ENCODE data around the gene TFAP2C. TPM values are rescaled to one million over a fixed set of nuclear protein-coding genes. Genes with fewer than 3 reads are reported as not detected.

Gene TFAP2C
- total RNA-seq, 1 experiment from 2014 or later, result 2.8 TPM

DNA sequence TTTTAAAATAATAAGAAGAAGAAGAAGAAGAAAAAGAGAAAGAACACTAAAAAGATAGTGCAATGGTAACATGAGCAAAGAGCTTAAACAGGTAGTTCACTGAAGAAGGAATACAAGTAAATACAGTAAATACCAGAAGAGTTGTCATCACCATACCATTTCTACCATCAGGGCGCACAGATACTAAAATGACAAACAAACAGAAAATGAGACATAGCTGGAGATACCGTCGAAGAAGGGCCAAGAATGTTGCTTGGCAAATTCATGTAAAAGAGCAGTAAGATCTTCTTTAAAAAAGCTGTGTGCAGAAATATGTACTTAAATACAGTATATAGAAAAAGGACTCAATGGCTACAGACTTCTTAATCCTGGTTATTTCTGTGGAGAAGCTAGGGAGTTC, 20.7 kb upstream of the TFAP2C start:
- Histone ChIP-seq H3K27ac (ENCODE audit: low read length) (no peak overlapping the region), H3K36me3 (ENCODE audit: control insufficient read depth, insufficient read depth, low read length) (no peaks in the 10 kb centered on the region), H3K9me3 (ENCODE audit: control insufficient read depth, insufficient read depth, low read depth, low read length) (no peaks in the 10 kb centered on the region), H3K4me3 (ENCODE audit: low read depth in 2 of 2, low read length in 2 of 2) (no peak overlapping the region), H3K4me1 (ENCODE audit: control insufficient read depth, insufficient read depth, low read length) (no peaks in the 10 kb centered on the region), H3K27me3 (ENCODE audit: control insufficient read depth, insufficient read depth, low read length) (no peaks in the 10 kb centered on the region)
- in situ Hi-C loops (cut with HindIII; ENCODE audit: low pct_unique_long_range_greater_than_20kb, low sequenced_read_pairs) (no loop called here), intact Hi-C loops (cut with micrococcal nuclease; ENCODE audit: unreplicated experiment) (no loop called here)
- CTCF ChIA-PET, result no interaction called here
- TF ChIP-seq, protein P1, sequence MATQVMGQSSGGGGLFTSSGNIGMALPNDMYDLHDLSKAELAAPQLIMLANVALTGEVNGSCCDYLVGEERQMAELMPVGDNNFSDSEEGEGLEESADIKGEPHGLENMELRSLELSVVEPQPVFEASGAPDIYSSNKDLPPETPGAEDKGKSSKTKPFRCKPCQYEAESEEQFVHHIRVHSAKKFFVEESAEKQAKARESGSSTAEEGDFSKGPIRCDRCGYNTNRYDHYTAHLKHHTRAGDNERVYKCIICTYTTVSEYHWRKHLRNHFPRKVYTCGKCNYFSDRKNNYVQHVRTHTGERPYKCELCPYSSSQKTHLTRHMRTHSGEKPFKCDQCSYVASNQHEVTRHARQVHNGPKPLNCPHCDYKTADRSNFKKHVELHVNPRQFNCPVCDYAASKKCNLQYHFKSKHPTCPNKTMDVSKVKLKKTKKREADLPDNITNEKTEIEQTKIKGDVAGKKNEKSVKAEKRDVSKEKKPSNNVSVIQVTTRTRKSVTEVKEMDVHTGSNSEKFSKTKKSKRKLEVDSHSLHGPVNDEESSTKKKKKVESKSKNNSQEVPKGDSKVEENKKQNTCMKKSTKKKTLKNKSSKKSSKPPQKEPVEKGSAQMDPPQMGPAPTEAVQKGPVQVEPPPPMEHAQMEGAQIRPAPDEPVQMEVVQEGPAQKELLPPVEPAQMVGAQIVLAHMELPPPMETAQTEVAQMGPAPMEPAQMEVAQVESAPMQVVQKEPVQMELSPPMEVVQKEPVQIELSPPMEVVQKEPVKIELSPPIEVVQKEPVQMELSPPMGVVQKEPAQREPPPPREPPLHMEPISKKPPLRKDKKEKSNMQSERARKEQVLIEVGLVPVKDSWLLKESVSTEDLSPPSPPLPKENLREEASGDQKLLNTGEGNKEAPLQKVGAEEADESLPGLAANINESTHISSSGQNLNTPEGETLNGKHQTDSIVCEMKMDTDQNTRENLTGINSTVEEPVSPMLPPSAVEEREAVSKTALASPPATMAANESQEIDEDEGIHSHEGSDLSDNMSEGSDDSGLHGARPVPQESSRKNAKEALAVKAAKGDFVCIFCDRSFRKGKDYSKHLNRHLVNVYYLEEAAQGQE (IDR thresholded peaks at IDR 0.05; ENCODE audit: insufficient read depth in 1 of 2, low read depth in 2 of 2, low read length in 1 of 2), result no peak
- TF ChIP-seq CTCF (IDR thresholded peaks at IDR 0.05) (no peak), SIN3A (IDR thresholded peaks at IDR 0.05; ENCODE audit: borderline replicate concordance, insufficient read depth, low read depth, low read length) (no peak), POLR2AphosphoS5 (IDR thresholded peaks at IDR 0.05; ENCODE audit: low read depth, low read length) (no peak)
- no peak for ATAC-seq
- BruUV-seq (replicated peaks), result no TSS peak
- no peak for DNase-seq (ENCODE audit: low read depth, low spot score)
- POLR2A ChIA-PET, result no interaction called here

- ATAC-seq, result no peak
- Histone ChIP-seq H3K9me3 (ENCODE audit: control insufficient read depth, insufficient read depth, low read depth, low read length) (no peaks in the 10 kb centered on the region), H3K4me1 (ENCODE audit: control insufficient read depth, insufficient read depth, low read length) (no peaks in the 10 kb centered on the region), H3K4me3 (ENCODE audit: low read depth in 2 of 2, low read length in 2 of 2) (no peak overlapping the region), H3K36me3 (ENCODE audit: control insufficient read depth, insufficient read depth, low read length) (no peaks in the 10 kb centered on the region), H3K27ac (ENCODE audit: low read length) (no peak overlapping the region), H3K27me3 (ENCODE audit: control insufficient read depth, insufficient read depth, low read length) (no peaks in the 10 kb centered on the region)
- ChIA-PET POLR2A (no interaction called here), CTCF (no interaction called here)
- in situ Hi-C loops (cut with HindIII; ENCODE audit: low pct_unique_long_range_greater_than_20kb, low sequenced_read_pairs) (no loop called here), intact Hi-C loops (cut with micrococcal nuclease; ENCODE audit: unreplicated experiment) (no loop called here)
- DNase-seq (ENCODE audit: low read depth, low spot score), result no peak
- TF ChIP-seq TCF7L2 (IDR thresholded peaks at IDR 0.05; ENCODE audit: low read depth, low read length) (no peak), POLR2AphosphoS5 (IDR thresholded peaks at IDR 0.05; ENCODE audit: low read depth, low read length) (no peak), SIN3A (IDR thresholded peaks at IDR 0.05; ENCODE audit: borderline replicate concordance, insufficient read depth, low read depth, low read length) (no peak), CTCF (IDR thresholded peaks at IDR 0.05) (no peak)
- TF ChIP-seq, protein P1 (IDR thresholded peaks at IDR 0.05; ENCODE audit: insufficient read depth in 1 of 2, low read depth in 2 of 2, low read length in 1 of 2), result no peak
- BruUV-seq (replicated peaks), result no TSS peak
These were observed 19.8 kb upstream of the TFAP2C start for GRCh38 chr20:56609321-56609720.
